Measurements from ENCODE around the gene CA10. TPM values are rescaled to one million over a fixed set of nuclear protein-coding genes. Genes with fewer than 3 reads are reported as not detected.

CA10 gene
- total RNA-seq, 2 donors from 2014 or later: 0.15 to 0.96 TPM

- Mint-ChIP-seq H3K27ac (no peak overlapping the region), H3K27me3 (no peaks in the 10 kb centered on the region), H3K4me3 (no peak overlapping the region), H3K4me1 (no peaks in the 10 kb centered on the region), H3K36me3 (ENCODE audit: low read depth) (peaks cover 2% of the 10 kb centered on the region)
- ATAC-seq (no peak), DNase-seq (no peak)
- H3K9me3 ChIP-seq (ENCODE audit: control insufficient read depth, low read length, poor library complexity, severe bottlenecking): no peaks in the 10 kb centered on the region
Observed at GRCh38 chr17:51948128-51948527, 210.4 kb downstream of the CA10 start.

- Mint-ChIP-seq H3K36me3 (ENCODE audit: low read depth) (peaks cover 2% of the 10 kb centered on the region), H3K4me3 (no peak overlapping the region), H3K27ac (no peak overlapping the region), H3K4me1 (no peaks in the 10 kb centered on the region), H3K27me3 (no peaks in the 10 kb centered on the region)
- ATAC-seq (no peak), DNase-seq (no peak)
- H3K9me3 ChIP-seq (ENCODE audit: control insufficient read depth, low read length, poor library complexity, severe bottlenecking): no peaks in the 10 kb centered on the region
Observed at GRCh38 chr17:51947160-51947735, 211.3 kb downstream of the CA10 start.

DNA sequence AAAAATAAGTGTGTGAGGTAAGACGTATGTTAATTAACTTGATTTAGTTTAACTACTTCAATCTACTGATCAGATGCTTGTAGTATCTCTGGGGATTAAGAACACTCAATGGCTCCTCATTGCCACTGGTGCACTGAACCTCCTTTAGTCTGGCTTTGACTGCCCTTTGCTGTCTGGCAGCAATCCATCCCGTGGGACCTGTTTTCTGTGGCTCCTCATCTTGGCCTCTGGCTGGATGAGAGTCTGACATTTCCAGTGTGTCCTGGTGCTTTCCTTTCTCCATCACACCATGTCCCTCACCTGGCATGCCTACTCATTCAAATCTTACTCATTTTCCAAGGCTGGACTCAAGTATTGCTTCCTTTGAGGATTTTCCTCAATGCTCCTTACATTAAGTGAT lies 212.2 kb downstream of the CA10 start:
- DNase-seq: no peak
- Mint-ChIP-seq H3K4me1 (no peaks in the 10 kb centered on the region), H3K36me3 (ENCODE audit: low read depth) (peaks cover 2% of the 10 kb centered on the region), H3K4me3 (no peak overlapping the region), H3K27me3 (no peaks in the 10 kb centered on the region), H3K27ac (no peak overlapping the region)
- ATAC-seq: no peak
- no peaks in the 10 kb centered on the region for H3K9me3 ChIP-seq (ENCODE audit: control insufficient read depth, low read length, poor library complexity, severe bottlenecking)

- Mint-ChIP-seq H3K36me3 (ENCODE audit: low read depth) (peaks cover 2% of the 10 kb centered on the region), H3K27ac (no peak overlapping the region), H3K4me3 (no peak overlapping the region), H3K27me3 (peaks cover 6% of the 10 kb centered on the region), H3K4me1 (no peaks in the 10 kb centered on the region)
- ATAC-seq (no peak), DNase-seq (no peak)
- H3K9me3 ChIP-seq (ENCODE audit: control insufficient read depth, low read length, poor library complexity, severe bottlenecking): no peaks in the 10 kb centered on the region
Observed at GRCh38 chr17:51941272-51941671, 217.2 kb downstream of the CA10 start.

DNA sequence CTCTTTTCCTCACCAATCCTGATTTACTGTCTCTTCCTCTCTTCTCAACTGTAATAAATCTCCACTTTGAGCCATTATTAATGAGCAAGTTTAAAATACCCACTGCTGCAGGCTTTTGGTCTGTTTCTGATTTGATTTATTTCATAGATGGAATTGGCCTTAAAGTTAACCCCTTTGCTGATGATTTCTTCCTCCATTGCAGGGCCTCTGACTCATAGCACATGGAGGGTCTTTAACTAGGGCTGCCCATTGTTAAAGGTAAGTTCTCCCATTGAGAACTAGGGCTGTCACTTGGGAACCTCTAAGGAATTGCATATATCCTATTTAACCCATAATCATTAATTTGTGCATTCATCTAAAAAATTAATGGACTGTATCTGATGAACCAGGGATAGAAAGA lies 221.2 kb downstream of the CA10 start:
- no peaks in the 10 kb centered on the region for H3K9me3 ChIP-seq (ENCODE audit: control insufficient read depth, low read length, poor library complexity, severe bottlenecking)
- ATAC-seq (no peak), DNase-seq (no peak)
- Mint-ChIP-seq H3K4me3 (no peak overlapping the region), H3K27me3 (peaks cover 6% of the 10 kb centered on the region), H3K27ac (no peak overlapping the region), H3K36me3 (ENCODE audit: low read depth) (no peaks in the 10 kb centered on the region), H3K4me1 (no peaks in the 10 kb centered on the region)

DNA sequence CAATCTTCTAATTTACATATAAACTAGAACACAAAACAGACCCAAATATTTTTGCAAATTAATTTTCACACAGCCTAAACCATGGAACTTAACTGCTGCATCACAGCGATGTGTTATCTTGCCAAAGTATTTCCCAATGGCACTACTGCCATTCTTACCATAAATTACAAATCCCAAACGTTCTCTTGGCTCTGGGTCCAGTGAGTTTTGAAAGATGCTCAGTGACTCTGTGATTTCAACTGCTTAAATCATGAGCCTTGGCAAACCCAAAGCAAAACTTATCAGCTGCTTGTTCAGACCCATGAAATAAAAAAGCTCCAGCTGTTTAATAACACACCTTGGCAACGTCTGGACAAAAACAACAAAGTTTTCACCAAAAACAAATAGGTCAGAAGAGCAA lies 223.0 kb downstream of the CA10 start:
- DNase-seq (no peak), ATAC-seq (no peak)
- Mint-ChIP-seq H3K4me3 (no peak overlapping the region), H3K36me3 (ENCODE audit: low read depth) (no peaks in the 10 kb centered on the region), H3K4me1 (no peaks in the 10 kb centered on the region), H3K27ac (no peak overlapping the region), H3K27me3 (peaks cover 3% of the 10 kb centered on the region)
- no peaks in the 10 kb centered on the region for H3K9me3 ChIP-seq (ENCODE audit: control insufficient read depth, low read length, poor library complexity, severe bottlenecking)

DNA sequence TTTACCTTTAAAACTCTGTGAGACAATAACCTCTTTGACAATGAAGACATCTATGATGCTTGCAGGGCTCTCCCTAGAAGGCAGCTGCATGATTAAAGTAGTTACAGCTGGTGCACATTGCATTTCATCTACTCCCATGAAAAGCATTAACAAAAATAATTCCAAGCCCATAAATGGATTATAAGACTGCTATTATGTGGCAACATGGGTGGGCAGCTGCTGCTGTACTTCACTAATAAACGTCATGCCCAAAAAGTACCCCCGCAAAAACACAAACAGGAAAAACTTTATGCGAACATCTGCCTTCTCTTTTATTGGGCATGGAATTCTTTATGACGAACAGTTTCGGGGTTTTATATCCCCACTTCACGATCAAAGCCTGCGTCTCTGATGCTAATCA lies 224.9 kb downstream of the CA10 start:
- Mint-ChIP-seq H3K27me3 (no peaks in the 10 kb centered on the region), H3K27ac (no peak overlapping the region), H3K36me3 (ENCODE audit: low read depth) (no peaks in the 10 kb centered on the region), H3K4me3 (no peak overlapping the region), H3K4me1 (no peaks in the 10 kb centered on the region)
- ATAC-seq: no peak
- no peak for DNase-seq
- no peaks in the 10 kb centered on the region for H3K9me3 ChIP-seq (ENCODE audit: control insufficient read depth, low read length, poor library complexity, severe bottlenecking)

DNA sequence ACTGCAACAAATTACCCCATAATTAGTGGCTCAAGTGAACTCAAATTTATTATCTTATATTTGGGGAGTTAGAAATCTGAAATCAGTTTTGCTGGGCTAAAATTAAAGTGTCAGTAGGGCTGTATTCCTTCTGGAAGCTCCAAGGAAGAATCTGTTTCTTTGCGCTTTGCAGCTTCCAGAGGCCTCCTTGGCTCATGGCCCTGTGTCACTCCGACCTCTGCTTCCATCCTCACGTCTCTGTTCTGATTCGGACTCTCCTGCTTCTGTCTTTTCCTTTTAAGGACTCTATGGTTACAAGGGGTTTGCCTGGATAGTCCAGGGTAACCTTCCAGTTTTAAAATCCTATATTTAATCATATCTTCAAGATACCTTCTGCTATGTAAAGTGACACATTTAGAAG lies 232.1 kb downstream of the CA10 start:
- Mint-ChIP-seq H3K27me3 (peaks cover 11% of the 10 kb centered on the region), H3K4me1 (no peaks in the 10 kb centered on the region), H3K36me3 (ENCODE audit: low read depth) (no peaks in the 10 kb centered on the region), H3K27ac (no peak overlapping the region), H3K4me3 (no peak overlapping the region)
- H3K9me3 ChIP-seq (ENCODE audit: control insufficient read depth, low read length, poor library complexity, severe bottlenecking): no peaks in the 10 kb centered on the region
- no peak for DNase-seq
- ATAC-seq: no peak

GRCh38 chr17:51921500-51921899 lies 237.0 kb downstream of the CA10 start:
- no peak overlapping the region for H3K27ac Mint-ChIP-seq
- H3K4me1 Mint-ChIP-seq: no peaks in the 10 kb centered on the region
- peaks cover 16% of the 10 kb centered on the region for H3K27me3 Mint-ChIP-seq
- no peak for DNase-seq
- H3K4me3 Mint-ChIP-seq: no peak overlapping the region
- no peaks in the 10 kb centered on the region for H3K9me3 ChIP-seq (ENCODE audit: control insufficient read depth, low read length, poor library complexity, severe bottlenecking)
- ATAC-seq: no peak
- H3K36me3 Mint-ChIP-seq (ENCODE audit: low read depth): no peaks in the 10 kb centered on the region

GRCh38 chr17:51914577-51914976 lies 243.9 kb downstream of the CA10 start:
- no peaks in the 10 kb centered on the region for H3K36me3 Mint-ChIP-seq (ENCODE audit: low read depth)
- no peaks in the 10 kb centered on the region for H3K4me1 Mint-ChIP-seq
- no peak overlapping the region for H3K27ac Mint-ChIP-seq
- no peak overlapping the region for H3K4me3 Mint-ChIP-seq
- DNase-seq: no peak
- H3K9me3 ChIP-seq (ENCODE audit: control insufficient read depth, low read length, poor library complexity, severe bottlenecking): no peaks in the 10 kb centered on the region
- no peak for ATAC-seq
- H3K27me3 Mint-ChIP-seq: peaks cover 57% of the 10 kb centered on the region

DNA sequence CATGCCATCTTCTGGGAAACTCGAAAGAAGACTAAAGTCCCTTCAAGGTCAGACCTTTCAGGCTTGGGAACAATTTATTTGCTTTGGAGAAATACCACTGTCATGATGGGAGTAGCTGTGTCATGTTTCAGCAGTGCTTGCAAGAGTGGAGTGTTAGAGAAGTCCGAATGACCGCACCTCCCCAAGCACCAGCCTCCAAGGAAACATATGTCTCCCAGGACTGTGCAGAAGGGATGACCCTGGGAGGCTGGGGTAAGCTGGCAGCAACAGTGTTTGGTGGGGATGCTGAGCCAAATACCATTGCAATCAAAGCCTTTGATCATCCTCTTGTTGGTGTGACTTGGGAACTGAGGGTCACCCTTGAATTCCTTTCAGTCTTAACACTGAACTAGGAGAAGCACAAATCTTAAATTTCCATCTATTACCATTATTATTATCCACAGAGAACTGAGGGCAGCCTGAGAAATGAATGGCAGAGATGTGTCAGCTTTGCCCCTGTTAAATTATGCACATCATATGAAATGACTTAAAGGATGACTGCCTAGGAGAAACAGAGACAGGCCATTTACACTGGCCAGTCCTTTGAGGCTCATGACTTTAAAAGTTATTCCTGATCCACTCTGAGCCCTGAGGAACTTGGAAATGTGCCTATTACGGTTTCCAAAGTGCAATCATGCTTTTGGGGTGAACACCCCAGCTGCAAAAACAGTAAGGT lies 244.9 kb downstream of the CA10 start:
- no peaks in the 10 kb centered on the region for H3K4me1 Mint-ChIP-seq
- no peaks in the 10 kb centered on the region for H3K36me3 Mint-ChIP-seq (ENCODE audit: low read depth)
- no peak for ATAC-seq
- peaks cover 57% of the 10 kb centered on the region for H3K27me3 Mint-ChIP-seq
- no peak overlapping the region for H3K27ac Mint-ChIP-seq
- no peak for DNase-seq
- no peaks in the 10 kb centered on the region for H3K9me3 ChIP-seq (ENCODE audit: control insufficient read depth, low read length, poor library complexity, severe bottlenecking)
- H3K4me3 Mint-ChIP-seq: no peak overlapping the region

DNA sequence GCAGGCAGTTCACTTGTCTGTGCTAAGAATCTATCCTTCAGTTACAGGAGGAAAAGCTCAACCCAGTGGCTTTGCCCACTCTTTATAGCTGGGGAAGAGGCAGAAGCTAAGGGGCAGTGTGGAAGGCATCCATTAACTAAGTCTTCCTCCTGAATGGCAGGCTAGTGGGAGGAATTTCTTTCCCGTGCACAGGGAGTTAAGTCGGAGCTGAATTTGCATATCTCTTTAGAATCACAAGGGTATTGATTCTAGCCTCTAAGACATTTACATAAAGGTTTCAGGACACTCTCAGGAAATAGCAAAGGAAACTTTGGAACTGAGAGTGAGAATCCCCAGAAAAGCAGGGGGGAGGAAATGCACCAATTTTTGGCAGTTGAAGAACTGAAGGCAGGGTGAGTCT lies 245.6 kb downstream of the CA10 start:
- H3K27ac Mint-ChIP-seq: no peak overlapping the region
- H3K4me1 Mint-ChIP-seq: no peaks in the 10 kb centered on the region
- ATAC-seq: no peak
- no peaks in the 10 kb centered on the region for H3K36me3 Mint-ChIP-seq (ENCODE audit: low read depth)
- no peak for DNase-seq
- H3K9me3 ChIP-seq (ENCODE audit: control insufficient read depth, low read length, poor library complexity, severe bottlenecking): no peaks in the 10 kb centered on the region
- peaks cover 53% of the 10 kb centered on the region for H3K27me3 Mint-ChIP-seq
- H3K4me3 Mint-ChIP-seq: no peak overlapping the region

DNA sequence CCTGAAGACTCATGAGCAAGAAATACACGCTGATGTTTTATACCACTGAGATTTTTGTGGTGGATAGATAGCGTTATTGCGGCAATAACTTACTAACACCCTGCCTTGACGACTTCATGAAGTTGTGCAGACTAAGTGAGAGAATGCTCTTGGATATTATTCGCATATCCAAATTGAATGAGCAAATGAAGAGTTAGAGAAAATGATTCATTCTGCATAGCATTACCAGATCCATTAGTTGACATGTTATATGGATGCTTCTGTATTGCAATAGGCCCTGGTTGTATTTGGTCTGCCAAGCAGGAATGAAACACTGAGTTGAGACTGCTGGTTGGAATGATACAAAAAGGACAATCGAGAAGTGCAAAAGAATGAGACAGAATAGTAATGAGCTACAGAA lies 247.3 kb downstream of the CA10 start:
- H3K4me1 Mint-ChIP-seq: no peaks in the 10 kb centered on the region
- no peak overlapping the region for H3K4me3 Mint-ChIP-seq
- DNase-seq (no peak), ATAC-seq (no peak)
- H3K27ac Mint-ChIP-seq: no peak overlapping the region
- H3K27me3 Mint-ChIP-seq: peaks cover 55% of the 10 kb centered on the region
- no peaks in the 10 kb centered on the region for H3K36me3 Mint-ChIP-seq (ENCODE audit: low read depth)
- no peaks in the 10 kb centered on the region for H3K9me3 ChIP-seq (ENCODE audit: control insufficient read depth, low read length, poor library complexity, severe bottlenecking)

DNA sequence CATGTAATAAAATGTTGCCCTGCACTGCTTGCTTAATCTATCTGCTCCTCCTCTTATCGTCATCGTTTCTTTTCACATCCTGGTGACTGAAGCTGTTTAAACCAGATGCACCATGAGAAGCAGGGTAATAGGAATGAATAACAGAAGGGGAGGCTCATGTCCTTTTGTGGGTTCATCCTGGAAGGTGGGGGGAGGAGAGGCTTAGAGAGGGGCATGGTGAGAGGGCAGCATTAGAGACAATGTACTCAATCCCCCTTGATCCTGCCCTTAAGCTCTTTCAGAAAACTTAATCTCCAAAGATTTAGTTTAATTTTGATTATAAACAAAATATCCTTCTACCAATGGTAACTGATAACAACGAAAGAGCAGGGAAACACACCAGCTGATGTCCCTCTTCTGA lies 248.5 kb downstream of the CA10 start:
- Mint-ChIP-seq H3K4me3 (no peak overlapping the region), H3K27me3 (peaks cover 43% of the 10 kb centered on the region), H3K4me1 (no peaks in the 10 kb centered on the region), H3K36me3 (ENCODE audit: low read depth) (no peaks in the 10 kb centered on the region), H3K27ac (no peak overlapping the region)
- H3K9me3 ChIP-seq (ENCODE audit: control insufficient read depth, low read length, poor library complexity, severe bottlenecking): no peaks in the 10 kb centered on the region
- DNase-seq: no peak
- ATAC-seq: no peak

All from T-helper 17 cell (primary cell).